Measurements from ENCODE around the gene SH2D7.
A peak's percentile ranks its signal among the peaks of the same experiment; 100 is the strongest.

Gene SH2D7

GRCh38 chr15:78067328-78068228, 24.8 kb upstream of the SH2D7 start:
- Mint-ChIP-seq H3K27me3 (no peaks in the 10 kb centered on the region), H3K4me1 (ENCODE audit: low read depth) (peaks cover 39% of the 10 kb centered on the region), H3K4me3 (peak overlapping the region; percentile 72), H3K9me3 (no peaks in the 10 kb centered on the region), H3K36me3 (ENCODE audit: low read depth) (peaks cover 17% of the 10 kb centered on the region), H3K27ac (no peak overlapping the region)
- intact Hi-C loops (cut with micrococcal nuclease), result no loop called here

DNA sequence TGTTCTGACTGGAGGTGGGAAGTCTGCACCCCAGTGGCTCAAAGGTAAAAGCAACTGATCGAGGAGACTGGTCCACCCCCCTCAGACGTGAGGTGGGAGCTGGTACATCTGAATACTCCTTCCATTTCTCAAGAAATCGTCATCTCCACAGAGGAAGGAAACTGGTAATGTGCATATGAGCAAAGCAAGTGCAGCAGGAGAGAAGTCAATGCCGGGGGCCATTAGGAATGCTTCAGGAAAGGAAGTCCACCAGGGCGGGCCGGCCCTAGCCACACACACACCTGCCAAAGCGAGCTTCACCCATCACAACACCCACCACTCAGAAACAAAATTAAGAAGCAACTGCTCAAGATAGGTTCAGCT, 23.3 kb upstream of the SH2D7 start:
- Mint-ChIP-seq H3K27ac (no peak overlapping the region), H3K36me3 (ENCODE audit: low read depth) (peaks cover 24% of the 10 kb centered on the region), H3K27me3 (no peaks in the 10 kb centered on the region), H3K4me3 (peak overlapping the region; percentile 72), H3K9me3 (no peaks in the 10 kb centered on the region), H3K4me1 (ENCODE audit: low read depth) (peaks cover 50% of the 10 kb centered on the region)
- intact Hi-C loops (cut with micrococcal nuclease), result no loop called here

DNA sequence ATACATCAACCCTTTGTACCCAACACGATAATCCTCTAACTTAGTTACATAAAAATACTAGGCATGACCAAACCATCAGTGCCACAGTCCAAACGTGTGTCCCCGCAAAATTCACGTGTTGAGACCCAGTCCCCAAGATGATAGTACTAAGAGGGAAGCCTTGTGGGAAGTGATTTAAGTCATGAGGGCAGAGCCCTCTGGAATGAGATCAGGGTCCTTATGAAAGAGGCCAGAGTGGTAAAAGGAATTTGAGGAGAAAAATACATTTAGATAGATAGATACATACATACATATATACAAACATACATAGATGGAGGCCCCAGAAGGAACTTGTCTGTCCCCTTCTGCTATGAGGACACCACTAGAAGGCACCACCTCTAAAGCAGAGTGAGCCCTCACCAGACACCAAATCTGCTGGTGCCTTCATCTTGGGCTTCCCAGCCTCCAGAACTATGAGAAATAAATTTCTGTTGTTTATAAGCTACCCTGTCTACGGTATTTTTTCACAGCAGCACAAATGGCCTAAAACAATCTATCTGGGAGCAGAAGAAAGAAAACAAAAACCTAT, 22.8 kb upstream of the SH2D7 start:
- peaks cover 29% of the 10 kb centered on the region for H3K36me3 Mint-ChIP-seq (ENCODE audit: low read depth)
- H3K27me3 Mint-ChIP-seq, result no peaks in the 10 kb centered on the region
- H3K9me3 Mint-ChIP-seq, result no peaks in the 10 kb centered on the region
- intact Hi-C loops (cut with micrococcal nuclease), result loop anchor here (5.0 kb wide), 1 partner anchor 32 kb away; no protein-coding TSS in a partner anchor
- peak overlapping the region; percentile 72 for H3K4me3 Mint-ChIP-seq
- no peak overlapping the region for H3K27ac Mint-ChIP-seq
- H3K4me1 Mint-ChIP-seq (ENCODE audit: low read depth), result peaks cover 55% of the 10 kb centered on the region

GRCh38 chr15:78070049-78070700, 22.2 kb upstream of the SH2D7 start:
- peak overlapping the region; percentile 68 for H3K4me3 Mint-ChIP-seq
- H3K27ac Mint-ChIP-seq, result no peak overlapping the region
- intact Hi-C loops (cut with micrococcal nuclease), result loop anchor here (5.0 kb wide), 1 partner anchor 33 kb away; no protein-coding TSS in a partner anchor
- peaks cover 36% of the 10 kb centered on the region for H3K36me3 Mint-ChIP-seq (ENCODE audit: low read depth)
- H3K4me1 Mint-ChIP-seq (ENCODE audit: low read depth), result peaks cover 58% of the 10 kb centered on the region
- H3K9me3 Mint-ChIP-seq, result no peaks in the 10 kb centered on the region
- no peaks in the 10 kb centered on the region for H3K27me3 Mint-ChIP-seq

GRCh38 chr15:78071383-78071782, 21.0 kb upstream of the SH2D7 start:
- intact Hi-C loops (cut with micrococcal nuclease), result loop anchor here (5.0 kb wide), 1 partner anchor 34 kb away; no protein-coding TSS in a partner anchor
- H3K27ac Mint-ChIP-seq, result no peak overlapping the region
- no peak overlapping the region for H3K4me3 Mint-ChIP-seq

DNA sequence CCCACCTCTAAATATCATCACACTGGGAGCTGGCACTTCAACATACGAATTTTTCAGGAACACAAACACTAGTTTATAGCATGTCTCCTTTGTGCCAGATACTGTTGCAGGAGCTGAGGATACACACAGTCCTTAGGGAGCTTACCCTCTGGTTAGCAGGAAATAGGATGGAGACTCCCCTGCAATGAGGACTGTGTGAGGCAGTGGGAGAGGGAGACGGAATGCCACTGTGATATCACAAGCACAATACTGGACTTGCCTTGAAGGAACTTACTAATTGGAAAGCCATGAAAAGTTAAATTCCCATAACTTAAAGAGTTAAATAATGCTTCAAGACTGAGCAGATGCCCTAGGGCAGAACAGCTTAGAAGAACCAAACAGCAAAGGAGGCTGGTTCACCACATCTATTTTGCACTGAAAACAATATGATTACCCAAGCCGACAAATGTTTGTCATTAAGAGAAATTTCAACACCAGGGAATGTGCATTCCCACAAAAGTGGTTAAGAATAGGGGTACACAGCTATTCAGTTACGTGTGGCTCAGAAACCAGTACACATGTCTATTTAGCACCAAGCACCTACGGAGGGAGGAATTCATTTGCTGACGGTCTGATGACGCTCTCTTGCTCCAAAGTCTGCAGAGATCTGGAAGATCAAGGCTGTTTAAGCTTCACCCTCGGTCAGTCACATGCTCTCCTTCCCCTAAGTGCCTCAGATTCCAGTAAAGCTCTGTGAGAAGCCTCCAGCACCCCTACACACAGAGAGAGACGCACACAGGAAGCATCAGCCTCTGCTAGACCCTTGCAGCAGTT, 20.1 kb upstream of the SH2D7 start:
- Mint-ChIP-seq H3K9me3 (no peaks in the 10 kb centered on the region), H3K4me1 (ENCODE audit: low read depth) (peaks cover 69% of the 10 kb centered on the region), H3K27ac (no peak overlapping the region), H3K36me3 (ENCODE audit: low read depth) (peaks cover 52% of the 10 kb centered on the region), H3K27me3 (no peaks in the 10 kb centered on the region), H3K4me3 (peak overlapping the region; percentile 67)
- intact Hi-C loops (cut with micrococcal nuclease), result loop anchor here (5.0 kb wide), 1 partner anchor 35 kb away; no protein-coding TSS in a partner anchor

More at GRCh38 chr15:78071383-78071782, 21.0 kb upstream of the SH2D7 start:
- Mint-ChIP-seq H3K27me3 (no peaks in the 10 kb centered on the region), H3K36me3 (ENCODE audit: low read depth) (peaks cover 47% of the 10 kb centered on the region), H3K4me1 (ENCODE audit: low read depth) (peaks cover 69% of the 10 kb centered on the region), H3K9me3 (no peaks in the 10 kb centered on the region)

GRCh38 chr15:78073046-78073787, 19.1 kb upstream of the SH2D7 start:
- Mint-ChIP-seq H3K4me3 (peak overlapping the region; percentile 67), H3K4me1 (ENCODE audit: low read depth) (peaks cover 74% of the 10 kb centered on the region), H3K27me3 (no peaks in the 10 kb centered on the region), H3K9me3 (no peaks in the 10 kb centered on the region), H3K27ac (peak overlapping the region; percentile 88), H3K36me3 (ENCODE audit: low read depth) (peaks cover 49% of the 10 kb centered on the region)
- intact Hi-C loops (cut with micrococcal nuclease), result loop anchor here (5.0 kb wide), 1 partner anchor 36 kb away; no protein-coding TSS in a partner anchor

GRCh38 chr15:78075490-78076230, 16.7 kb upstream of the SH2D7 start:
- H3K36me3 Mint-ChIP-seq (ENCODE audit: low read depth), result peaks cover 49% of the 10 kb centered on the region
- intact Hi-C loops (cut with micrococcal nuclease), result no loop called here
- peak overlapping the region; percentile 96 for H3K4me3 Mint-ChIP-seq
- no peaks in the 10 kb centered on the region for H3K27me3 Mint-ChIP-seq
- H3K27ac Mint-ChIP-seq, result peak overlapping the region; percentile 88
- peaks cover 65% of the 10 kb centered on the region for H3K4me1 Mint-ChIP-seq (ENCODE audit: low read depth)
- H3K9me3 Mint-ChIP-seq, result no peaks in the 10 kb centered on the region

GRCh38 chr15:78076231-78077052, 15.9 kb upstream of the SH2D7 start:
- intact Hi-C loops (cut with micrococcal nuclease), result no loop called here
- Mint-ChIP-seq H3K4me1 (ENCODE audit: low read depth) (peaks cover 65% of the 10 kb centered on the region), H3K9me3 (no peaks in the 10 kb centered on the region), H3K4me3 (peak overlapping the region; percentile 96), H3K27ac (peak overlapping the region; percentile 88), H3K36me3 (ENCODE audit: low read depth) (peaks cover 46% of the 10 kb centered on the region), H3K27me3 (no peaks in the 10 kb centered on the region)

DNA sequence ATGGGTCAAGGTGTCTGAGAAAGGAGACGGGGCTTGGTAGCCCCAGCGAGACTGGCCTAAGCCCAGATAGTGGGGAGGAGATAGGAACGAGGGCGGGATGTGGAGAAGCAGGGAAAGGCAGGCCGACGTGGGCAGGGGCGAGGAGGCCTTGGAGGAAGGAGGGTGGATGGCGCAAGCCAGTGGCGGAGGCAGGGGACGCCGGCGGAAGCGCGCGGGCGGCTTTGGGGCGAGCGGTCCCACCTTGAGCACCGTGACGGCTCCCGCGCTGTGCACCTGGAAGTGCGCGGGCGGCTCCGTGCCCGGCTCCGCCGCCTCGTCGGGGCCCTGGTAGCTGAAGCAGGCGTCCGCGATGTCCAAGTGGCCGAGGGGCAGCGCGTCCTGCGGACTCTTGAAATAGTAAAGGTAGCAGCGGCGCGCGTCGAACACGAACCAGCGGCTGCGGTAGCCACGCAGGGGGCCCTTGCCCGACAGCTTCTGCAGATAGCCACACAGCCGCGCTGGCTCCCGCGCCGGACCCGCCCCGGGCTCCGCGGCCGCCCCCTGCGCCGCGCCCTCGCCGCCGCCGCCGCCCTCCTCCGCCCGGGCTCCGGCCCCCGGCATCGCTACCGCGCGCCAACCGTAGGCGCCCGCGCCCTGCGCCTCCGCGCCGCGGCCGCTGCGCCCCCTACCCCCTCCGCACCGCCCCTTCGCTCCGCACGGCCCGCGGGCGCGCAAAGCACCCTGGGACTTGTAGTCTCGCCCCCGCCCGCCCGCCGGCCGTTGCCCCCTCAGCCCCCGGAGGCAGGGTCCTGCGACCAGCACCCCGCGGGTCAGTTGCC, 15.1 kb upstream of the SH2D7 start, which contains the start of gene TBC1D2B:
TBC1D2B (minus strand) TSS at position 659 of the 818 bp plus-strand sequence; CDS start at position 600, 59 bp downstream.
- Mint-ChIP-seq H3K36me3 (ENCODE audit: low read depth) (peaks cover 38% of the 10 kb centered on the region), H3K4me1 (ENCODE audit: low read depth) (peaks cover 65% of the 10 kb centered on the region), H3K27ac (peak within 1 kb of the TSS; percentile 88), H3K27me3 (no peaks in the 10 kb centered on the region), H3K9me3 (no peaks in the 10 kb centered on the region), H3K4me3 (peak within 1 kb of the TSS; percentile 96)
- intact Hi-C loops (cut with micrococcal nuclease), result no loop called here

DNA sequence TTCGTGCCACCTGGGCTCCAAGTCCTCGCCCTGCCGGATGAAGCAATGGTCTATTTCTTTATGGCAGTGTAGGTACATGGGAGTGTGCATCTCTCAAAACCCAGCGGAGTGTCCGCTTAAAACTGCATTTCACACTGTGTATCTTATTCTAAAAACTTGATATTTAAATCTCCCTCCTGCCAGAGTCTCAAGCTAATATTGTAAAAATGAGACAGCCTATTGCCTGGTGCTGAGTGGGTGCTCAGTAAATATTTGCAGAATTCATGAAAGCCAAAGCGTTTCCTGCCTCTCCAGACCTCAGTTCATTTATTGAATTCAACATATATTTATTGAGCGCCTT, 14.5 kb upstream of the SH2D7 start:
- intact Hi-C loops (cut with micrococcal nuclease), result no loop called here

More for the DNA sequence above, 14.5 kb upstream of the SH2D7 start:
- Mint-ChIP-seq H3K9me3 (no peaks in the 10 kb centered on the region), H3K27me3 (no peaks in the 10 kb centered on the region), H3K27ac (peak overlapping the region; percentile 88), H3K36me3 (ENCODE audit: low read depth) (peaks cover 38% of the 10 kb centered on the region), H3K4me1 (ENCODE audit: low read depth) (peaks cover 65% of the 10 kb centered on the region), H3K4me3 (peak overlapping the region; percentile 96)
